Spinal cord (tissue), 10 donors: Measurements from ENCODE around the gene BCL7C. TPM values are rescaled to one million over a fixed set of nuclear protein-coding genes. Genes with fewer than 3 reads are reported as not detected.

Source experiments
- DNase-seq, 6 donors: peaks; one replicate each; pipeline versions ENCODE4 v3.0.0 to v3.0.0-alpha.2; 2013 to 2015; ENCODE audit warnings: low spot score in 6 of 6, low read depth in 4 of 6
- H3K27ac ChIP-seq: one replicate; pipeline ENCODE4 v1.5.1; 2013; ENCODE audit warnings: low read depth, low read length, control low read depth
- H3K27me3 ChIP-seq: one replicate; pipeline ENCODE4 v1.6.1; 2013; ENCODE audit warnings: low read length; ENCODE audit not compliant: control insufficient read depth, insufficient read depth
- H3K36me3 ChIP-seq: one replicate; pipeline ENCODE4 v1.6.1; 2013; ENCODE audit warnings: low read length; ENCODE audit not compliant: control insufficient read depth, insufficient read depth
- H3K4me1 ChIP-seq: one replicate; pipeline ENCODE4 v1.6.1; 2013; ENCODE audit warnings: low read length; ENCODE audit not compliant: control insufficient read depth, insufficient read depth
- H3K4me3 ChIP-seq: one replicate; pipeline ENCODE4 v1.5.1; 2013; ENCODE audit warnings: low read depth, low read length, control low read depth
- H3K9me3 ChIP-seq: one replicate; pipeline ENCODE4 v1.6.1; 2013; ENCODE audit warnings: low read length; ENCODE audit not compliant: control insufficient read depth, insufficient read depth
- WGBS: methylation state at CpG from one replicate; pipeline ENCODE4 v1.1.5; 2013; ENCODE audit warnings: missing lambda C conversion rate; ENCODE audit not compliant: insufficient coverage; 5-methylcytosine and 5-hydroxymethylcytosine counted together
- polyA plus RNA-seq, 2 donors: library from polyadenylated mRNA; unstranded; fragments of 120-200 nt; gene quantifications; one replicate each; pipeline ENCODE4 v1.2.1, GENCODE V29; 2013; ENCODE audit not compliant: insufficient read length in 2 of 2
- total RNA-seq, 2 donors: library from RNA; depleted of rRNA in 1 of 2; stranded (reverse); fragments of 120-200 nt in 1 of 2; fragments of >200 nt in 1 of 2; gene quantifications; one replicate each; pipeline versions ENCODE4 v1.2.3 to v1.2.4, GENCODE V29; 2013 to 2014
- donor health status: healthy.

The BCL7C gene
- total and polyA plus RNA-seq, 4 donors: 27.0 to 71.7 (median 44.0) TPM

DNA sequence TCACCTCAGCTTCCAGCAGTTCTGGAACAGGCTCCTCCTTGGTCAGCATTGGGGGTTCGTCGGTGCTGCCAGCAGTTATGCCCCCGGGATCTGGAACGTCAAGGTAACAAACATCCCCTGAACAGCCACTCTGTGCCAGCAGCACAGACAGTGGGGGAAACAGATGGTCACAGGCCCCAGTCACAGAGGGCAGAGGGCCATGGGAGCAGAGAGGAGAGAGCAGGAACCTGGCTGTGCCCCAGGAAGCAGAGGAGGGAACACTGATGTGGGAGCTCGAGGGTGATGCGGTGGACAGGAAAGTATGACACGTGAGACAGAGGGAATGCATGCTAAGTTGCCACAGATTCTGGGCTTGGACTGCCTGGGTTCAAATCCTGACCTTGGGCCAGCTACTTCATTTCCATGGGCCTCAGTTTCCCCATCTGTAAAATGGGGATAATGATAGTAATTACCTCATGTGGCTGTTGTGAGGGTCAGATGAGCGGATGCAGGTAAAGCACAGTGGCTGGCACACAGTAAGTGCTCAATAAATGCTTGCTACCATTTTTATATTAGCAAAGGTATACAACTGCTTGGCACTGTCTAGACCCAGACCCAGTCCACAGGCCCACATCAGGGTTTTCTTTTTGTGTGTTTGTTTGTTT, 4.9 kb downstream of the BCL7C start:
- WGBS: 89% methylated on average over 7 of the region's 8 CpGs
- Histone ChIP-seq H3K36me3 (peaks cover 78% of the 10 kb centered on the region), H3K27ac (no peak overlapping the region), H3K4me1 (peaks cover 14% of the 10 kb centered on the region), H3K4me3 (no peak overlapping the region), H3K27me3 (no peaks in the 10 kb centered on the region), H3K9me3 (no peaks in the 10 kb centered on the region)
- no peak for DNase-seq

DNA sequence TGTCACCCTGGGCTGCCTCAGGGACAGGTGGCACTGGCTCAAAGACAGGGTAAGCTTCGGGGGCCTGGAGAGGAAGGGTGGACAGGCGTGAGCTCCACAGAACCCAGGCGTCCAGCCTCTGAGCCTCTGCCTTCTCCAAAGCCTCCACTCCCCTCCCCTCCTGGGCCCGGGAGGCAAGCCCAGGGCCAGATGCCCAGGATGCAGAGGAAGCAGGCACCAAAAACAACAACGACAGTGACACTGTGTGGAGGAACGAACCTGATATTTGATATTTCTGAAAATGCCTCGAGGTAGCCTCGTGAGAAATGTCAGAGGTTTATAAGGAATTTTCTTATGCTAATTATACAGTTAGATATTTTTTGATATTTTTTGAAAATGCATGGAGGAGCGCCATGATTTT, 6.0 kb downstream of the BCL7C start:
- 94% methylated on average over 5 of the region's 9 CpGs for WGBS
- Histone ChIP-seq H3K27me3 (no peaks in the 10 kb centered on the region), H3K27ac (no peak overlapping the region), H3K4me3 (no peak overlapping the region), H3K36me3 (peaks cover 83% of the 10 kb centered on the region), H3K9me3 (no peaks in the 10 kb centered on the region), H3K4me1 (peaks cover 8% of the 10 kb centered on the region)
- no peak for DNase-seq

DNA sequence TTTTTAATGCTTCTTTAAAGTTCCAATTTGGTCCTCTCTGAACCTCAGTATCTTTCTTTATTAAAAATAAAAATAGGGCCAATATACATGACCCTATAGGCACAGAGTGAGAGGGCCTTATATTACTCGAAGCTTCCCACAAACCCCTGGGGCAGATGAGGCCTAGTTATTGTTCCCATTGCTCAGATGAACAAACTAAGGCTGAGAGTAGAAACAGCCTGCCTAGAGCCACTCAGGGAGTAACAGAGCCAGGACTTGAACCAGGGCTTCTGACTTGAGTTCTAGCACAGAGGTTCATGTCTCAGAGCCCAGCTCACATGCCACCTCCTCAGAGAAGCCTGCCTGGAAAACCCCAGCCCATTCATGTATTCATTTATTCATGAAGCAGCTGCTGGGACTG, 7.7 kb downstream of the BCL7C start:
- no peak for DNase-seq
- Histone ChIP-seq H3K4me3 (no peak overlapping the region), H3K36me3 (peaks cover 82% of the 10 kb centered on the region), H3K27me3 (no peaks in the 10 kb centered on the region), H3K4me1 (no peaks in the 10 kb centered on the region), H3K27ac (no peak overlapping the region), H3K9me3 (no peaks in the 10 kb centered on the region)
- WGBS: 86% methylated on average over 1 of the region's 1 CpG

DNA sequence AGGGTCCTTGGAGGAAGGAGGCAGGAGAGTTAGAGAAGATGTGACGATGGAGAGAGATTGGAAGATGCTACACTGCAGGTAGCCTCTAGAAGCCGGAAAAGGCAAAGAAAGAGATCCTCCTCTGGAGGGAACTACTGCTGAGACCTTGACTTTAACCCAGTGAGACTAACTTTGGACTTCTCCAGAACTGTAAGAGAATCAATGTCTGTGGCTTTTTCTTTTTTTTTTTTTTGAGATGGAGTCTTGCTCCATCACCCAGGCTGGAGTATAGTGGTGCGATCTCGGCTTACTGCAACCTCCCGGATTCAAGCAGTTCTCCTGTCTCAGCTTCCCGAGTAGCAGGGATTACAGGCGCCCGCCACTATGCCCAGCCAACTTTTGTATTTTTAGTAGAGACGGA, 8.7 kb downstream of the BCL7C start:
- Histone ChIP-seq H3K27me3 (no peaks in the 10 kb centered on the region), H3K27ac (no peak overlapping the region), H3K4me1 (no peaks in the 10 kb centered on the region), H3K9me3 (no peaks in the 10 kb centered on the region), H3K36me3 (peaks cover 81% of the 10 kb centered on the region), H3K4me3 (no peak overlapping the region)
- WGBS: 96% methylated on average over 6 of the region's 9 CpGs
- no peak for DNase-seq

DNA sequence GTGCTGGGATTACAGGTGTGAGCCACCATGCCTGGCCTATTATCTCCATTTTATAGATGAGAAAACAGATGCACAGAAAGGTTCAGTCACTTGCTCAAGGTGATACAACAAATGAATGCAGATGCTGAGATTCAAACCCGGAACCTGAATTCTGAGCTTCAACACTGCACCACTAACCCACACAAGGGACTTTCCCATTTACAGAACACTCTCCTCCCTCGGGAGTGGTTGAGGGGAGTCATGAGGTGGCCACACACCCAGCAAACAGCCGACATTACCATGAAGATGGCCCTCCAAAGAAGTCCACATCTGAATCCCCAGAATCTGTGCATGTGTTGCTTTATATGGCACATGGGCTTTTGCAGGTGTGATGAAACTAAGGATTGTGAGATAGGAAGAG, 9.1 kb downstream of the BCL7C start:
- DNase-seq: no peak
- H3K36me3 ChIP-seq: peaks cover 81% of the 10 kb centered on the region
- H3K4me1 ChIP-seq: no peaks in the 10 kb centered on the region
- H3K4me3 ChIP-seq: no peak overlapping the region
- WGBS: no CpG with 5 or more reads among the region's 3 CpGs
- no peaks in the 10 kb centered on the region for H3K9me3 ChIP-seq
- H3K27me3 ChIP-seq: no peaks in the 10 kb centered on the region
- H3K27ac ChIP-seq: no peak overlapping the region

DNA sequence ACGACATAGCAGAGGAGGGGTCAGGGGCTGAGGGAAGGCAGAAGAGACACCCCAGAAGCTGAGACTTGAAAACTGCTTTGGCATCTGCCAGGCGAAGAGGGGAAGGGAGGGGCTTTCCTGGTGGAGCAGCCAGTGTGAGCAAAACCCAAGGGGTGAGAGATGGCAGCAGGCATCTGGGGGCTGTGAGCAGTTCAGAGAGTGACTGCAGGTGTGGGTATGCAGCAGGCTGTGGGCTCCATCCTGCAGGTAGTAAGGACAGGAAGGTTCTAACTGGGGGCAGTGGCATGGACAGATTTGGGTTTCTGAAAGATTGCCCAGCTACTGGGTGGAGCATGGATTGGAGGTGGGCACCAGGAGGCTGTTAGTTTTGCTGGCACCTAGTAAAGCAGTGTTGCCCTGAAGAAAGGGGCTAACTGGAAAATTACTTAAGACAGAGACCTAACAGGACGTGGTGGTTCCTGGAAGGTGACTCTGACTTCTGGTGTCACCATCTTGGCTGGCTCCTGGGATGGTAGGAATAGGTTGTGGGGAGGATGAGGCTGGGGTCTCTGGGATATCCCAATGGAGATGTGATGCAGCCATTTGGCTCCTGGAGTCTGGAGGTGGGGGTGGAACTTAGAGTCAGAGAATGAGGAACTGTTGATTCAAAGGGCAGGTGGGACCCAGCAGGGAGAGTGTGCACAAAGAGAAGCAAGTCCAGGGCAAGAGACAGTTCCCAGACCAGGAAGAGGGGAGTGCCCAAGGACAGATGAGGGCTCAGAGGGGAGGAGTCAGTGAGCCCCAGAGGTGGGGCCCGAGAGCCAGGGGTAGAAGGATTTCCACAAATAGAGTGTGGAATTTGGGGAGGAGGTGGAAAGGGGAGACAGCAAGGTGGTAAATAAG, 11.2 kb downstream of the BCL7C start:
- no peaks in the 10 kb centered on the region for H3K4me1 ChIP-seq
- H3K27me3 ChIP-seq: no peaks in the 10 kb centered on the region
- WGBS: 80% methylated on average over 4 of the region's 4 CpGs
- H3K27ac ChIP-seq: no peak overlapping the region
- peaks cover 72% of the 10 kb centered on the region for H3K36me3 ChIP-seq
- no peak for DNase-seq
- no peak overlapping the region for H3K4me3 ChIP-seq
- H3K9me3 ChIP-seq: no peaks in the 10 kb centered on the region

DNA sequence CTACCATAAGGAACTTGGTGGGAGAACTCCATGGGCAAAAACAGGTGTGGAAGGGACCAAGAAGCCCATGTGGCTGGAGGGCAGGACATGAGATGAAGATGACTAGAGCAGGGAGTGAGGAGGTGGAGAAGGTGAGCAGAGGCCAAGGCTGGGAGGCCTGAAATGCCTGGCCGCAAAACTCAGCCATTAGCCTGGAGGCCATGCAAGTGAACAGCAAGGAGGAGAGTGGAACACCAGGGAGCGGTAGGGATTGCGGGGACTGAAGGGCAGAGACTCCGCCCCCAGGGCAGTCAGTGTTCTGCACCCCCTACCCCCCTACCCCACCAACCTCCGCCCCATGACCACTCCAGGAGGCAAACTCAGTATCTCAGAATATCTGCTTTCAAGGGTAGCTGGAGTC, 17.0 kb downstream of the BCL7C start:
- DNase-seq: no peak
- peaks cover 41% of the 10 kb centered on the region for H3K36me3 ChIP-seq
- 50% methylated on average over 1 of the region's 5 CpGs for WGBS
- peaks cover 23% of the 10 kb centered on the region for H3K4me1 ChIP-seq
- peak overlapping the region; percentile 90 for H3K27ac ChIP-seq
- H3K9me3 ChIP-seq: no peaks in the 10 kb centered on the region
- no peaks in the 10 kb centered on the region for H3K27me3 ChIP-seq
- H3K4me3 ChIP-seq: peak overlapping the region; percentile 80

DNA sequence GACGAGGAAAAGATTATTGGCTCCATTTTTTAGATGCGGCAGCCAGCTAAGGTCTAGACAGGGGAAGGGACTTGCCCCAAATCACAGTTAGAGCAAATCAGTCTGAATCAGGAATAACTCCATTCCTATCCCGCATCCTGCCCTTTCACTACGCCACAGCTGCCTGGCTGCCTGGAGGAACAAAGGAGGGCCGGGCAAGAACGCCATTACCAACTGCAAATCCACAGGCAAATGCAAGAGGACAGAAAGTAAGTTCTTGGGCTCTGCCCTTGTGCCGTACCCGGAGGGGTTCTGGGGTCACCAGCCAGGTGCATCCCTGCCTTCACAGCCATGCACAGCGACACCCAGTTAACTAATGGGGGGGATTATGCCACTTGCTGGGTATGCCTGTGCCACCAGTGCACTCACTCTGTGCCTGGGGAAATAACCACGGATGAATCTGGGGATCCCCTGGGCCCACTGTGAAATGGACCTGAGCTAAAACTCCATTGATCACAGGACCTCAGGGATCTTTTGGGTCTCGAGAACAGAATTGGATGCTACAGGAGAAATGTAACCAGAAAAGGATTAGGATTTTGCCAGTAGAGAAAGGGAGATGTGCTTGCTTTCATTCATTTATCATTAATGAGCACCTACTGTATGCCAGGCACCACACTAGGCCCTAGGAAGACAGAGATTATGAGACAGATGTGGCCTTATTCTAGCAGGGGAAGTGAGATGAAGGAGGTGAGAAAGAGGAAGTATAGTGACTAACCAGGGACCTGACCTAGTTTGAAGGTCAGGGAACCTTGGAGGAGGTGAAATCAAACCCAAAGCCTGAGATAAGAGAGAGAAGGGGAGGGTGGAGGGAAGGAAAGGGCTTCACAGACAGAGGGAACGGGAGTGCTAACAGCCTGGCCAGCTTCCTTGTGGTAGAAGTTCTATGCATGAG, 17.7 kb downstream of the BCL7C start:
- 7% methylated on average over 9 of the region's 12 CpGs for WGBS
- H3K4me3 ChIP-seq: peak overlapping the region; percentile 80
- peaks cover 23% of the 10 kb centered on the region for H3K4me1 ChIP-seq
- DNase-seq: peak in 1 of 6 donors; percentile 85
- H3K27ac ChIP-seq: peak overlapping the region; percentile 90
- peaks cover 36% of the 10 kb centered on the region for H3K36me3 ChIP-seq
- no peaks in the 10 kb centered on the region for H3K27me3 ChIP-seq
- no peaks in the 10 kb centered on the region for H3K9me3 ChIP-seq
